Daoy (cell line): ENCODE results near the gene PPARG. TPM values are rescaled to one million over a fixed set of nuclear protein-coding genes. Genes with fewer than 3 reads are reported as not detected.

ENCODE experiments used
- DNase-seq: peaks from one replicate; pipeline ENCODE4 v3.0.0-alpha.2; 2015; ENCODE audit warnings: low read depth
- total RNA-seq: library from RNA; depleted of rRNA; stranded (reverse); fragments of >200 nt; shearing (Covaris generic); gene quantifications from 2 replicates; pipeline ENCODE4 v1.2.3, GENCODE V29; 2014

PPARG gene
- total RNA-seq, 1 experiment from 2014 or later = 76.2 TPM

DNA sequence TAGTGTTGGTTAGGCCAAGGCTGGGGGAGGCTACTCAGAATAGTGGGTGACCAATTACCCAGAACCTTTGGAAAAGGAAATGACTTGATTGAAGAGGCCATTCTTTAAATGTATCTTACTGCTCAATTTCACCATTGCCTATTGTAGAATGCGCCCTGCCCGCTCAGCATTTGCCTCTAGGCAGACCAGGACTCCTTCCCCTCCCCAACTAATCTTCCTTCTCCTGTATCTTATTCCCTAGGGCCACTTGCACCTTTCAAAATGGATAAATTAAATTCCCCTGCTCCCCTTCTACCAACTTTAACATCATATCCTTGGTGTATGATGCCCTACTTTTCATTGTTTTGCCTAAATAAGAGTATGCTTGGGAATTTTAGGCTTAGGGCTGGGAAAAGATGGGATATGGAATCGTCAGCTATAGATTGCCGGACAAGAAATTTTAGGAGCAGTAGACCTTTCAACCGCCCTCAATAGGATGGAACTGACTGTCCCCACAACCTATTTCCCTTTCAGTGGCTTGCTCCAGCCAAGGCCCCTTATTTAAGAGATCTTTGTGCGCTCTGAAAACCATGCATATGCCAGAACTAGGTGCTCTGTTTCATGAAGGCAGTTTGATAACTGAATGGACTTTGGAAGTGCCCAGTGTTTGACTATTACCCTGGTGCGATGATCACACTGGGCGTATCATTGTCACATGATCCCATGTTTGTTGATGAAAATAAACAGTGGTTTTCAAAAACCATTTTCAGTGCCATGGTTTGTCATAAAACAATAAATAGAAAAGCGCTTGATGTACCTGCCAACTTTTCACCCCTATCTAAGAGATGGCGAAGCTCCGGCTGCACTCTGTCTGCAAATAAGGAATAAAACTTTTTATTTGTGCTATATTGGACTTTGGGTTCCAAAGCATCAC lies 121.1 kb downstream of the PPARG start:
- DNase-seq = no peak

DNA sequence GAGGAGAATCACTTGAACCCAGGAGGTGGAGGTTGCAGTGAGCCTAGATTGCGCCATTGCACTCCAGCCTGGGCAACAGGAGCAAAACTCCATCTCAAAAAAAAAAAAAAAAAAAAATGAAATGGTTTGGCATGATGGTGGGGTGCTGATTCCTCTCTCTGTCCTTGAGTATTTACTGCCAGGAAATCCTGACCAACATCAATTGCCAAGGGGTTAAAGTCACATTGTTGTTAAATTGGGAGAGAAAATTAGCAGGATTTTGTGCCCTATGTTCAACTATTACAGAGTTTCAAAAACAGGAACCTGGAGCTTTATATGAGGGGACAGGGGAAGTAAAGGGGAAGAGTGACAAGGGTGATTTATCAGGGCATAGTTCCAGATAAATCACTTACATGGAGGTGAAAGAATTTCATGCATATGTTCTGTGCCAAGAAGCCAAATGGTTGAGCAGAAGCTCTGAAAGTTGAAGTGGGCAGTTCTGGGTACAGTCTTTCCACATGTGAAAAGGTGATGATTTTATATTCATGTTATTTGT lies 124.9 kb downstream of the PPARG start:
- DNase-seq = no peak

DNA sequence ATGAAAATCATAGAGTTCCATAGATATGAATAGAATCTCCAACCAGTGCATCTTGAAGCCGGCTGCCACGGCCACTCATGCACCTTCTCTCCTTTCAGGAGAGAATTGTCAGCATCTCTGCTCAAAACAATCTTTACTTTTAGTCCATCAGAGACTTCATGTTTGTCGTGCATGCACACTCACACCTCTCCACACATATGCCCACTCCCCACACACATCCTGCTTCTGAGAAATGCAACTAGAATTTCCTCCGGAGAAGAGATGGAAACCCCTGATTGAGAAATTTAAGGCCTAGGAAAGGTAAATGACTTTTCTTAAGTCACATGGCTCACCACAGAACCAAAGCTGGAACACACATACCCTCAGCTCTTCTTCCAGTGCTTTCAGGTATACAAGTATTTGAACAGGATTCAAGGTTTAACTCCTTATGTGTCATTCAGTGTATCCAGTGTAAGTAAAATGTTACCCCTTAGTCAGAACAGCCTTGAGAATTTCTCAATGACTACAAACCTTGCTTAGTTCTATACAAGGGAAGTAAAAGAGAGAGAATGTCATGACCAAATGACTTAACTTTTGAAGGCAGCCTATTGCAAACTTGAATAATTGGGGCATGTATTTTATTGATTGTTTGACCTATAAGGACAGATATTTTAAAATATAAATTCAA lies 126.3 kb downstream of the PPARG start:
- DNase-seq = no peak

DNA sequence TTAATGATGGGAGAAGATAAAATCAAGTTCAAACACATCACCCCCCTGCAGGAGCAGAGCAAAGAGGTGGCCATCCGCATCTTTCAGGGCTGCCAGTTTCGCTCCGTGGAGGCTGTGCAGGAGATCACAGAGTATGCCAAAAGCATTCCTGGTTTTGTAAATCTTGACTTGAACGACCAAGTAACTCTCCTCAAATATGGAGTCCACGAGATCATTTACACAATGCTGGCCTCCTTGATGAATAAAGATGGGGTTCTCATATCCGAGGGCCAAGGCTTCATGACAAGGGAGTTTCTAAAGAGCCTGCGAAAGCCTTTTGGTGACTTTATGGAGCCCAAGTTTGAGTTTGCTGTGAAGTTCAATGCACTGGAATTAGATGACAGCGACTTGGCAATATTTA lies 127.9 kb downstream of the PPARG start:
- no peak for DNase-seq

DNA sequence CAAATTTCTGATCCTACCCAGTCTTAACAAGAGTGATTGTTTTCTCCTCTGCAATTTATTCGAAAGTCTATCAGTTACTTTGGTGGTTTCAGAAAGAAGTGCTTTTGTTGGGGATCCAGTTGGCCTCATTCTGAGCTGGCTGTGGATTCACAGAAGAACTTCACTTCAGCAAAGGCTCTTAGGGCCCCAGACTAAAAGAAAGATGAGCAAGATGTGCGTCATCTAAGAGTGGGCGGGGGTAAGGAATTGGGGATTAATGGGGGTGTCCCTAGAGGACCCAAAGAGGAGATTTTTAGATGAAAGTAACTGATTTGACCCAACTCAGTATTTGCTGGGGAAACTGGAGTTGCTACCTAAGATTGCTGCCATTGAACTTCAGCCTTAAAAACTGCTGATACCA lies 131.5 kb downstream of the PPARG start:
- no peak for DNase-seq

DNA sequence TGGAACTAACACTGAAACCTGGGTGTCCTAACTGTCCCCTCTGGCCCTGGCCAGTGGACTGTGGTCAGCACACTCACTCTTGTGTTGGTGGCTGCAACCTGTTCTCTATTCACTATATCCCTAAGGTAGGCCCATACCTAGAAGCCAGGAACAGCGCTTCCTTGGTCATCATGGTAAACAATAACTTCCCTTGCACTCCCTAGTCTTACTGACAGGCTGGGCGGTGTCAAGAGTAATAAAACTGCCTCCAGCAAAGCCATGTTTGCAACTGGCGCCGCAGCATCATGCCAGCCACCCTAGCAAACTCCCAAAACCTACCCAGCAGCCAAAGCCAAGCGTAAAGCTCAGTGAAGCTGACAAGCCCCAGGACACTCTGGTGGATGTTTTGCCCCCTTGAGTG lies 132.3 kb downstream of the PPARG start:
- no peak for DNase-seq

DNA sequence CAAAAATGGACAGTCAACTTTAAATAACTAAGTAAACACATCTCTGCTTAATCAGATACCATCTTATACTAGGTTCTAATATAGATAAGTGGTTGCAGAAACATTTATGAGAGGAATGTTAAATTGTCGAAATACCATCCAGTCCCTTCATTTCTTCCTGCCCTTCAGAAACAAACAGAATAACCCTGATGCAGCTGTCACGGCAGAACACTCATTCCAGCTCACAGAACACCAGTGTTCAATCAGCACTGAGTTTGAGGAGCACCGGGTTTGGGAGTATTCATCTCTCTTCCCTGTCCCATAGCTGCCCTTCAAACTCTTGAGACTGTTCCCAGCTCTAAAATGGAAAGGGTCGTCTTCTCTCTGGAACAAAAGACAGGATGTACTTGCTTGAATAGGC lies 134.3 kb downstream of the PPARG start:
- no peak for DNase-seq

DNA sequence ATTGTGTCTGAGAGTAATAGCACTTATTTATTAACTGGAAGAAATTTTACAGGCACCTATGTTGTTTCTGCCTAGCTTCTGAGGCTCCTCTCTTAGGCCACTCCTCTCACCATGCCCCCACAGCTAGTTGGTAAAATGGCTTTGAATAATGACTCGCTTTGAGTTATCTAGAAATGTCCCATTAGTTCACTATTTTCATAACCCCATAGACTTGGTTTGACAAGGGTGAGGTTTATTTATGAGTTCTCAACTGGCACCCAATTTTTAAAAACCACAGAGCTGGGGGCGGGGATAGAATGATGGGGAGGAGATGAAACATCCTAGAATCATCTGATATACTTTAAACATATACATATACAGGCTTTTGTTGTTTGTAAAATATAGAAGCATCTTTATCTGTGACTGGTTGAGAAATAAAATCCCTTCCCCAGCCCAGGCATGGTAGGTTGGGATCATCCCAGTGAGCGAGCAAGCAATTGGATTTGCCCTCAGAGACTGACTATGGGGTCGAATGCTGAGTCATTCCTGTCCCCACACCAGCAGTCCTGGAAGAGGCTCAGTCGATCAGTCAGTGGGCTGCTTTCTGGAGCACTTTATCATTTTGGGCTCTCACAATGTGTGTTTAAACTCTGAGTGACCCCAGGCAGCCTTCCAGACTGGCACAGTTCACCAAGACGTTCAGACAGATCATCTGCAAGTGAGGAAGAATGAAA lies 135.2 kb downstream of the PPARG start:
- peak; percentile 92 for DNase-seq

DNA sequence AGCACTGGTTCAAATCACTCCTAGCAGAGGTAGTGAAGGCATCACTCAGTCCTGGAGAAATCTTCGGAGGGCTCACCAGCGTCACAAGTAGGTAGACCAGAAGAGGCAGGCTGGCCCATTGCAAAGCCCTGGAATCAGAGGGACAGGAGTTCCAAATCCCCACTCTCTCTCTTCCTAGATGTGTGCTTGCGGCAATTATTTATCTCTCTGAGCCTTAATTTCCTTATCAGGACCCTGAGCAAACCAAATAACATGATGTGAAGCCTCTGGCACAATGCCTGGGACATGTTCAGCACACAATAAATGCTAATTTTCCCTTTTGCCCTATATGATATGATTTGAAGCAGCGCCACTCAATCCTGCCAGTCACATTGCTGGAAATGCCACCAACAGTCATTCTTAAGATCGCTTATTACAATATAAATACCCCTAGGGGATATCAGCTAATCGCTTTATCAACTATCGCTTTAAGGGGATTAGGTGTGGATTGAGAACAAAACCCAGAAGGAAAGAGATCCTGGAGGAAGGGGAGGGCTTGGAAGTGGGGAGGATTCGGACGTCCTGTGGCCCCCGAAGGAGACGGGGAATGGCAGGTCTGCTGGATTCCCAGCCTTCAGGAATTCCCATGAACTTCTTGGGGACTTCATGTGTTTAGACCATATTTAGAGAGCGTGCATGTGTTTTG lies 135.9 kb downstream of the PPARG start:
- no peak for DNase-seq

DNA sequence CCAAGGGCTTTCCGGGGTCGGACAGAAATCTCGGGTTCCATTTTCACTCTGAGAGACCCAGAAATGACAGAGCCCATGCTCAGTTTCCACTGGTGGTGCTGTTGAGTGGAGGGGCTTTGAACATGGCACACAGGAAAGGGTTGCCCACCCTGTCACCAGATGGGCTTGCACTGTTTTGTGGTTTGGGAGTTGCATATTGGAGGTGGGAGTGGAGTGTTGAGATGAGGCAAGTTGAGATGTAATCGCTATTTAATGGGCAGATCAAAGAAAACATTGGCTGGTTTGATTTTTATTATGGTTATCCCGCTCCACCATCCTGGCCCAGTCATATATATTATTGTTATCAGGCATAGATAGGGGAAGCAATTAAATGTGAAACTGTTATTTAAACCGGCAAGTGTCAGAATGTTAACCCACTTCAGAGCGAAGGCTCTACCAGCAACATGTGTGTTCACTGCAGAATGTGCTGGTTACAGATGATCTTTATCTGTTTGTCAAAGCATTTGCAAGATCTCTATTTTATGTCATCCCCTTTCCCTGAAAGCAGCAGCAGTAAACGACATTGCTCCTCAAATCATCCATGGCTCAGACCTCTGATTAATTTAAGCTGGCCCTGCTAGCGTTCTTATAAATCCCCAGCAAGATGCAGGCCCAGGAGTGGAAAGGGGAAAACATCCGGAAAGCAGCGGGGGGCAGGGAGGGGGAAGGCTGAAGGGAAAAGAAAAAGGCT lies 137.1 kb downstream of the PPARG start:
- DNase-seq = no peak

DNA sequence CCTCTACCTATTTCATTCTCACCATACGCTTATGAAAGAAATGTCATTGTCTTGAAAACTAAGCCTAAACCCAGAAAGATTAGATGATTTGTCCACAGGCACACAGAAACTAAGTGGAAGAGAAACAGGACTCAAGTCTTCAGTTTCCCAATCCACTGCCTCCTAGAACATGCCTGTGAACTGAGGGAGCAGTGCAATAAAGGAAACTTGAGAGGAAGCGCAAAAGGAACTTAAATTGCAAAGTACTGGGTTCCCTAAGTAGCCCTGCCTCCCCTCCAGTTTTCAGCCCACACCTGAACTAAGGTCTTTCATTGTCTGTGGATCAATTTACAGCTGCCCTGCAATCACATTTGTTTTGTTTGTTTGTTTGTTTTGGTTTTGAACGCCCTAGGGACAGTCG lies 138.7 kb downstream of the PPARG start:
- DNase-seq = no peak

DNA sequence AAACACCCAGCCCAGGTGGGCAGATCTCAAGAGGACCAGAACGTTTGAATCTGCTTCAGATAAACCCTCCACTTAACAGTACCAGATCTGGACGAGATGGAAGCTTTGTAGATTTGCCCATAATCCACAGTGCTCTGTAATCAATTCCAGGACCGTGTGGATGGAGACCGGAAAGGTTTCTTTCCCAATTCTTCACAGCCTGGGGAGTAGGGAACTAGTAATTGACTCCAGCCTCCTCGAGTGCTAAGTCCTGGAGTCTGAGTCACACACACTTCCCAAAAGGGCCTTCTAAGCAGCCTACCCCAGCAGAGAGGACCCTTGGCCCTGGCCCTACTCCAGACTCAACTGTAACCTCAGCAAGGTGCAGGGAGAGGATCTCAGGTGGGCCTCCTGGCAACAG lies 139.3 kb downstream of the PPARG start:
- no peak for DNase-seq

DNA sequence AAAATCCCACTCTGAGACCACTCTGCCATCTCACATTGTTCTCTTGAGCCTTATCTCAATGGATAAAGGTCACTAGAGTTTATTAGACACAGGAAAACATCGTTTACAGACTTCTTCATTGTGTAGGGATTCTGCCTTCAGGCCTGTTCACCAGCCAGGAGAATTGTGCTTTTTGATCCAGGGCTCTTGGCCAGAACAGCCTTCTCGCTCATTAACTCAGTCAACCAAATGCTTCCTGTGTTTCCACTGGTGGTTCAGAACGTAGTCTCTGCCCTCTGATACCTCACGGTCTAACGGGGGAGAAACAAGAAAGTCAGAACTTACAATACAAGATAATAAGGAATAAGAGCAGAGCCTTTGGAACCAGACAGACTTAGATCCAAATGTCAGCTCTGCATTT lies 141.2 kb downstream of the PPARG start:
- no peak for DNase-seq

DNA sequence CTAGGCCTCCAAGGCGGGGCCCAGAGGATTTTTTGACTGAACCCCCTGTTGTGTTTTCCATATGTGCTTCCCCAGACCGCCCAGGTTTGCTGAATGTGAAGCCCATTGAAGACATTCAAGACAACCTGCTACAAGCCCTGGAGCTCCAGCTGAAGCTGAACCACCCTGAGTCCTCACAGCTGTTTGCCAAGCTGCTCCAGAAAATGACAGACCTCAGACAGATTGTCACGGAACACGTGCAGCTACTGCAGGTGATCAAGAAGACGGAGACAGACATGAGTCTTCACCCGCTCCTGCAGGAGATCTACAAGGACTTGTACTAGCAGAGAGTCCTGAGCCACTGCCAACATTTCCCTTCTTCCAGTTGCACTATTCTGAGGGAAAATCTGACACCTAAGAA lies 145.0 kb downstream of the PPARG start:
- DNase-seq = no peak

DNA sequence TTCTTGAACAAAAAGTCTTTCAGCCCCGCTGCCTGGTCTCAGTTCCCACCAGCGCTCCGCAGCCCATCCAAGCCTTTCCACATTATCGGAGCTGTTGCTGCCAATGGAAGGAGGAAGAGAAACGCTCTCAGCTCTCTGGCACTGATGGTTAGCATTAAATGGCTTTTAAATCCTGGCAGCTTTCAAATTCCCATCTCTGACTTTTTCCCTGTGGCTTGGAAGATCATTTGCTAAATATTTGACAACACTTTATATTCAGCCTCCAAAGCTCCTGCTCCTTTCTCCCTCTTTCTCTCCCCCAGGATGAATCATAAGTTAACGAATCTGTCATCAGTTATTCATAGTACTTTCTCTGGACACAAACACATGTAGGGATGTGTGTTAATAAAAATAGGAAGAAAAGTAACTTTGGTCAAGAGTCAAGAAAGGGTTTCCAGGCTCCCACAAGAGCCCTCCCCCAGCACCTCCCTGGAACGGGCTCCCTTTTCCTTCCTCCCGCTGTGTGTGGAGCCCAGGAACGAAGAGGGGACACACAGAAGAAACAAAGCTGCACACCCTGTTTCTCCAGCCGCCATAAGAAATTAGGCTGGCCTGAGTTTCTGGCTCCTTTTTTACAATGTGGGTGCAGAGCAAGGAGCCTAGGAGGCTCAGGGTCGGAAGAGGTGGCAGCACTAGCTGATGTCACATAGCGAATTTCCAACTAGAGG lies 147.8 kb downstream of the PPARG start:
- DNase-seq = no peak

DNA sequence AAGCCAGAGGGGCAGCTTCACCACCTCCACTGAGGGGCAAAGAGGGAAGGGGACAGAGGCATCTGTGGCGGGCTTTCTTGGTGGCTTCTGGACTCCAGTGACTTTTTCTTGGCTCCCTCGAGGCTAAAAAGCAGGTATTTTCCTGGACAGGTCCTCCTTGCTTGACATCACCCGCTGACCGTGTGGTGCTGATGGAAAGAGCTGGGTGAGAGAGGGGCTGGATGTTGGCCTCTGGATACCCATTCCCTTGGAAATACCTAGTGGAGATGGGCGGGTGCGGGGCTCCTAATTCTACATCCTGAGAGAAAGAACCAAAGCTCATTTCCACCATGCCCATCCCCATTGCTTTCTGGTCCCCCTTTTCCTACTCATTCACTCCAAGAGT lies 148.3 kb downstream of the PPARG start:
- DNase-seq = no peak

DNA sequence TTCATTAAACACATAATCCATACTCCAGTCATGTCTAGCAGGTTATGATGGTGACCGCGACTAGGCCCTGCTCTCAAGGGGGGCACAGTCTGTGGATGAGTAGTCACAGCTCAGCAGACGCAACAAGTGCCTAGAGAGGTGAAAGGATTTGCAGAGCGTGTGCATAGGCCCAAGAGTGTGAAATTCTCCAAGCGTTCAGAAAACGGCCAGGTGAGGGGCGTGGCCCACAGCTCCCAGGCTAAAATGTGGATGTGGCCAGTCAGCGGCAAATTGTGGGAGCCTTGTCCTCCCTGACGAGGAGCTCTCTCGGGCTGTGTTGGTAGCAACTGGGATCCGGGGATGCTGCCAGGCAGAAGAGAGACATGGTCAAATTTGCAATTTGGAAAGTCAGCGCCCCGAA lies 149.0 kb downstream of the PPARG start:
- no peak for DNase-seq

DNA sequence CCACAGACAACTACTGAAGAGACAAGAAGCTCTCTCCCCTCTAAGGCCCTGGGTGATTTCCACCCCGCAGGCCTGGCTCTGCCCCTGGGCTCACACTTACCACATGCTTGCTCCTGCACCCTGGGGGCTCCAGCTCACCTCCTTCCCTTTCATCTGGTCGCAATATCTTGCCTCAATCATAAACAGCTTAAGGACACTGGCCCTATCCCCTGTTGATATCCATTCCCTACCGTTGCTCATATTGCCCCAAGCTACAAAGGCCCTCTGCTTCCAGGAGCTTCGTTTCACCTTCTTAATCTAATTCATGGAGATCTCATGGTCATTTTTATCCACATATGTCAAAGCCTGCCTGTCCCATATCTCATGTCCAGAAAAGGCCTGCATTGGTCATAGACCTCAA lies 149.4 kb downstream of the PPARG start:
- no peak for DNase-seq

DNA sequence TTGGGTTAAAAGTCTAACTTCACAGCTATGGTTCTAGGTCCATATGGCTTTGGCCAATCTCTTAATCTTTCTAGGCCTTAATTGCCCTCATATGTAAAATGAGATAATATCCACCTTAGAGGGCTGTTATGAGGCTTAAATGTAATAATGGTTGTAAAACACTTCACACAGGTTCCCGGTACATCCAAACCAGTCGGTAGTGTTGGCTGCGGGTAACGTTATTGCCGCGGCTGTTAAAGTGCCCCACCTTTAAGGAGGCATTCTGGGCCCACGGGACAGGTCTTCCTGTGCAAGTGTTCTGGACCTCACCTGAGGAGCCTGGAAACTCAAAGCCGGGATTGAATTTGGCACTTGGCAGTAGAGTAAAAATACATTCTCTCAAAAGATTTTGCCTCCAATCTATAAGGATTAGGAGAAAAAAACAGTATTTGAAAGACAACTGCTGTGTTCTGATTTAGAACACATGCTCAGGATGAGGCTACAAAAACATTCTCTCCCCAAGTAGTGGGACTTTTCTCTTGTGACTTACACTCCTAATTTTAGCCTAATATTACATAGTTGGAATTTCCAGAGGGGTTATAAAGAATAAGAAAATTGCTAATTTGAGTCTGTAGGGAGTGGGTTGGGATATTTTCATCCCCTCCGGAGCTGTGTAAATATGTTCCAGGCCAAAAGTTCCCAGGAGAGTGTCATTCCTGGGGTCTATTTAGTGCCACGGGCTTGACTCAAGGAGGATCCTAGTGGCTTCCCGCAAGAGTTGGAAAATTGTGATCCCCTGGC lies 150.5 kb downstream of the PPARG start:
- DNase-seq = no peak
